SK-N-SH (cell line): Measurements from ENCODE around the gene G3BP2. TPM values are rescaled to one million over a fixed set of nuclear protein-coding genes. Genes with fewer than 3 reads are reported as not detected.

Source experiments
- CTCF ChIA-PET: fragments of 300-600, 350-600 bp; formaldehyde crosslinking; extraction: SDS; loops from one replicate; lab custom pipeline; 2021; lab: Yijun Ruan, JAX
- POLR2A ChIA-PET: fragments of 350-600 bp; sonication (Branson Sonifier 250); formaldehyde crosslinking; extraction: SDS; loops from one replicate; lab custom pipeline; 2020; ENCODE audit warnings: antibody characterized with exemption, inconsistent platforms; lab: Yijun Ruan, JAX
- DNase-seq: peaks from one replicate; pipeline ENCODE4 v3.0.0; 2012
- H2AFZ ChIP-seq: fragments of 200-600 bp; sonication (generic); 2 replicates; pipeline ENCODE4 v1.8.1; 2016; ENCODE audit warnings: antibody characterized with exemption, mild to moderate bottlenecking, low read depth
- H3F3A ChIP-seq: fragments of 200-600 bp; sonication (generic); replicated peaks from 2 replicates; pipeline ENCODE3; 2016; ENCODE audit warnings: antibody characterized with exemption, mild to moderate bottlenecking; ENCODE audit not compliant: insufficient read depth
- H3K27ac ChIP-seq, 2 experiments: fragments of 200-500 bp in 1 of 2; fragments of 200-600 bp in 1 of 2; sonication (Bioruptor generic) in 1 of 2; sonication (generic), shearing (Covaris generic) in 1 of 2; 2 replicates each; pipeline versions ENCODE4 v1.5.1 to v1.6.1; 2014 to 2016; ENCODE audit warnings: low read depth in 2 of 2, inconsistent platforms in 1 of 2, low read length in 1 of 2, mild to moderate bottlenecking in 1 of 2, mixed read lengths in 1 of 2
- H3K27me3 ChIP-seq: fragments of 200-600 bp; sonication (generic), shearing (Covaris generic); 2 replicates; pipeline ENCODE4 v1.6.1; 2016; ENCODE audit warnings: mixed run types; ENCODE audit not compliant: insufficient read depth
- H3K36me3 ChIP-seq, 2 experiments: fragments of 200-500 bp in 1 of 2; fragments of 200-600 bp in 1 of 2; sonication (Bioruptor generic) in 1 of 2; sonication (generic) in 1 of 2; replicated peaks in 1 of 2; 2 replicates each; pipeline versions ENCODE3 to v1.5.1; 2014 to 2016; ENCODE audit warnings: low read length in 1 of 2, mild to moderate bottlenecking in 1 of 2; ENCODE audit not compliant: insufficient read depth in 2 of 2, control insufficient read depth in 1 of 2
- H3K4me1 ChIP-seq, 2 experiments: fragments of 200-500 bp in 1 of 2; fragments of 200-600 bp in 1 of 2; sonication (Bioruptor generic) in 1 of 2; sonication (generic), shearing (Covaris generic) in 1 of 2; 2 replicates each; pipeline versions ENCODE4 v1.5.1 to v1.6.1; 2014 to 2016; ENCODE audit warnings: low read depth in 1 of 2, low read length in 1 of 2, mixed run types in 1 of 2; ENCODE audit not compliant: insufficient read depth in 2 of 2, control insufficient read depth in 1 of 2
- H3K4me2 ChIP-seq: fragments of 200-600 bp; sonication (generic), shearing (Covaris generic); 2 replicates; pipeline ENCODE4 v1.6.1; 2017; ENCODE audit warnings: mixed run types
- H3K4me3 ChIP-seq, 2 experiments: fragments of 200-500 bp in 1 of 2; fragments of 200-600 bp in 1 of 2; sonication (Bioruptor generic) in 1 of 2; sonication (generic), shearing (Covaris generic) in 1 of 2; 2 replicates each; pipeline versions ENCODE4 v1.5.1 to v1.8.1; 2014 to 2016; ENCODE audit warnings: low read depth in 2 of 2, inconsistent platforms in 1 of 2, low read length in 1 of 2, mild to moderate bottlenecking in 1 of 2, mixed read lengths in 1 of 2, moderate library complexity in 1 of 2
- H3K79me2 ChIP-seq: fragments of 200-600 bp; sonication (generic); 2 replicates; pipeline ENCODE4 v1.8.1; 2017; ENCODE audit warnings: mild to moderate bottlenecking; ENCODE audit not compliant: insufficient read depth
- H3K9ac ChIP-seq: fragments of 200-600 bp; sonication (generic); 2 replicates; pipeline ENCODE4 v1.6.1; 2017; ENCODE audit warnings: mixed run types
- H3K9me2 ChIP-seq: fragments of 200-600 bp; sonication (generic); 2 replicates; pipeline ENCODE4 v1.6.1; 2017; ENCODE audit warnings: mixed run types
- H3K9me3 ChIP-seq: fragments of 200-600 bp; sonication (generic); 2 replicates; pipeline ENCODE4 v1.6.1; 2017; ENCODE audit warnings: mixed run types, mild to moderate bottlenecking, moderate library complexity
- H4K20me1 ChIP-seq: fragments of 200-600 bp; sonication (generic); 2 replicates; pipeline ENCODE4 v1.6.1; 2017; ENCODE audit warnings: mild to moderate bottlenecking, mixed run types; ENCODE audit not compliant: insufficient read depth
- ELF1 ChIP-seq: IDR thresholded peaks from 2 replicates; pipeline ENCODE4 v1.4.0; 2012
- EZH2phosphoT487 ChIP-seq: fragments of 200-600 bp; sonication (generic); IDR thresholded peaks from 2 replicates; pipeline ENCODE4 v1.6.1; 2017; ENCODE audit warnings: low read depth, mixed run types, mild to moderate bottlenecking, antibody characterized with exemption, moderate library complexity, borderline replicate concordance
- GATA2 ChIP-seq: sonication (generic); formaldehyde crosslinking; IDR thresholded peaks from 2 replicates; pipeline ENCODE4 v1.5.0; 2020; ENCODE audit warnings: mild to moderate bottlenecking, missing genetic modification reagents
- MEF2A ChIP-seq: IDR thresholded peaks from 2 replicates; pipeline ENCODE4 v1.4.0; 2012; ENCODE audit warnings: low read depth, borderline replicate concordance
- POLR2AphosphoS5 ChIP-seq: IDR thresholded peaks from 2 replicates; pipeline ENCODE4 v1.6.1; 2012; ENCODE audit warnings: low read depth, low read length
- RXRA ChIP-seq: IDR thresholded peaks from 2 replicates; pipeline ENCODE4 v1.4.0; 2012; ENCODE audit warnings: low read depth, mild to moderate bottlenecking, borderline replicate concordance
- WGBS: methylation state at CpG from one replicate; pipeline ENCODE4 v1.1.6; 2017; ENCODE audit warnings: low lambda C conversion rate; 5-methylcytosine and 5-hydroxymethylcytosine counted together
- polyA plus RNA-seq, 3 experiments: library from polyadenylated mRNA; depleted of rRNA; stranded (reverse); fragments of >200 nt; gene quantifications; 2 replicates each; pipeline ENCODE4 v1.2.3, GENCODE V29; 2012
- TF ChIP-seq, protein P1 (sequence below): IDR thresholded peaks from 2 replicates; pipeline ENCODE4; 2012
- TF ChIP-seq, protein P2 (sequence below): fragments of 150-350 bp; IDR thresholded peaks from 2 replicates; pipeline ENCODE4 v1.6.1; 2016; ENCODE audit warnings: mild to moderate bottlenecking, low read depth, low read length
- TF ChIP-seq, protein P3 (sequence below): fragments of 200-600 bp; sonication (generic); IDR thresholded peaks from 2 replicates; pipeline ENCODE4 v1.6.1; 2017; ENCODE audit warnings: antibody characterized with exemption, mild to moderate bottlenecking, moderate library complexity
- TF ChIP-seq, protein P4 (sequence below): fragments of 150-350 bp; IDR thresholded peaks from 2 replicates; pipeline ENCODE4 v1.6.1; 2017; ENCODE audit warnings: antibody characterized with exemption, low read length, low read depth, borderline replicate concordance
- TF ChIP-seq, protein P5 (sequence below): IDR thresholded peaks from 2 replicates; pipeline ENCODE4 v1.6.1; 2012; ENCODE audit warnings: mild to moderate bottlenecking, low read depth, low read length, moderate library complexity

Gene G3BP2
- polyA plus RNA-seq, 1 of the 3 experiments (the other 2 are of a cell fraction), result 35.9 TPM

DNA sequence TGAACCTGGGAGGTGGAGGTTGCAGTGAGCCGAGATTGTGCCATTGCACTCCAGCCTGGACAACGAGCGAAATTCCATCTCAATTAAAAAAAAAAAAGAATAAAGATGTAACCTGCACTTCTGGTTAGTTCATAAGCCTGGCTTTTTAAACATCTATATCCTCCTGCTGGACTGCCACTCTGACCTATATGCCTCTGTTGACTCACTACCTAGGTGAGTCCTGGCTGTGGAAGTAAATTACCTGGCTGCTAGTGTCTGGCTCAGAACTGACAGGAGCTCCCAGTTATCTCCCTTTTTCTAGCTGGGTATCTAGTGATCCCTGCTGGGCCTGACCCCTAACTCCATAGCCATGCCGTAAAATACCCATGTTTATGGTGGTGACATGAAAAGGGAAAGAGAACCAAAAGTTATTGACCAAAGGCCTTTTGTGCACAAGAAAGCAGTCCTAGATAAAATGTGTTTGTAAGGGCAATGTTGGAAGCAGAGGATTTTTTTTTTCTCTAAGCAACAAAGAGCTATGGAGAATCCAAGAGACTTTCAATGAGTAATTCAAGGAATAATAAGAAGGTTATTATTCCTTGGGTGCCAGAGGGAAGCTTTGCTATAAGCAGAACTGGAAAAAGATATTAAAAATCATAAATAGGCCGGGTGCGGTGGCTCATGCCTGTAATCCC, 10.4 kb upstream of the G3BP2 start:
- Histone ChIP-seq H3K9me2 (no peaks in the 10 kb centered on the region), H3K9me3 (no peaks in the 10 kb centered on the region), H3K9ac (no peak overlapping the region), H3K4me3 (no peak overlapping the region), H2AFZ (no peak overlapping the region), H3K79me2 (no peaks in the 10 kb centered on the region), H4K20me1 (no peaks in the 10 kb centered on the region)
- POLR2A ChIA-PET, result no interaction called here
- DNase-seq, result no peak
- TF ChIP-seq, protein P1, sequence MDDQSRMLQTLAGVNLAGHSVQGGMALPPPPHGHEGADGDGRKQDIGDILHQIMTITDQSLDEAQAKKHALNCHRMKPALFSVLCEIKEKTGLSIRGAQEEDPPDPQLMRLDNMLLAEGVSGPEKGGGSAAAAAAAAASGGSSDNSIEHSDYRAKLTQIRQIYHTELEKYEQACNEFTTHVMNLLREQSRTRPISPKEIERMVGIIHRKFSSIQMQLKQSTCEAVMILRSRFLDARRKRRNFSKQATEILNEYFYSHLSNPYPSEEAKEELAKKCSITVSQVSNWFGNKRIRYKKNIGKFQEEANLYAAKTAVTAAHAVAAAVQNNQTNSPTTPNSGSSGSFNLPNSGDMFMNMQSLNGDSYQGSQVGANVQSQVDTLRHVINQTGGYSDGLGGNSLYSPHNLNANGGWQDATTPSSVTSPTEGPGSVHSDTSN, result no peak
- TF ChIP-seq, protein P2, sequence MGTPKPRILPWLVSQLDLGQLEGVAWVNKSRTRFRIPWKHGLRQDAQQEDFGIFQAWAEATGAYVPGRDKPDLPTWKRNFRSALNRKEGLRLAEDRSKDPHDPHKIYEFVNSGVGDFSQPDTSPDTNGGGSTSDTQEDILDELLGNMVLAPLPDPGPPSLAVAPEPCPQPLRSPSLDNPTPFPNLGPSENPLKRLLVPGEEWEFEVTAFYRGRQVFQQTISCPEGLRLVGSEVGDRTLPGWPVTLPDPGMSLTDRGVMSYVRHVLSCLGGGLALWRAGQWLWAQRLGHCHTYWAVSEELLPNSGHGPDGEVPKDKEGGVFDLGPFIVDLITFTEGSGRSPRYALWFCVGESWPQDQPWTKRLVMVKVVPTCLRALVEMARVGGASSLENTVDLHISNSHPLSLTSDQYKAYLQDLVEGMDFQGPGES, result no peak
- TF ChIP-seq ELF1, result no peak
- no peak for TF ChIP-seq POLR2AphosphoS5
- TF ChIP-seq, protein P3, sequence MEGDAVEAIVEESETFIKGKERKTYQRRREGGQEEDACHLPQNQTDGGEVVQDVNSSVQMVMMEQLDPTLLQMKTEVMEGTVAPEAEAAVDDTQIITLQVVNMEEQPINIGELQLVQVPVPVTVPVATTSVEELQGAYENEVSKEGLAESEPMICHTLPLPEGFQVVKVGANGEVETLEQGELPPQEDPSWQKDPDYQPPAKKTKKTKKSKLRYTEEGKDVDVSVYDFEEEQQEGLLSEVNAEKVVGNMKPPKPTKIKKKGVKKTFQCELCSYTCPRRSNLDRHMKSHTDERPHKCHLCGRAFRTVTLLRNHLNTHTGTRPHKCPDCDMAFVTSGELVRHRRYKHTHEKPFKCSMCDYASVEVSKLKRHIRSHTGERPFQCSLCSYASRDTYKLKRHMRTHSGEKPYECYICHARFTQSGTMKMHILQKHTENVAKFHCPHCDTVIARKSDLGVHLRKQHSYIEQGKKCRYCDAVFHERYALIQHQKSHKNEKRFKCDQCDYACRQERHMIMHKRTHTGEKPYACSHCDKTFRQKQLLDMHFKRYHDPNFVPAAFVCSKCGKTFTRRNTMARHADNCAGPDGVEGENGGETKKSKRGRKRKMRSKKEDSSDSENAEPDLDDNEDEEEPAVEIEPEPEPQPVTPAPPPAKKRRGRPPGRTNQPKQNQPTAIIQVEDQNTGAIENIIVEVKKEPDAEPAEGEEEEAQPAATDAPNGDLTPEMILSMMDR, result no peak
- TF ChIP-seq MEF2A, result no peak
- TF ChIP-seq, protein P4, sequence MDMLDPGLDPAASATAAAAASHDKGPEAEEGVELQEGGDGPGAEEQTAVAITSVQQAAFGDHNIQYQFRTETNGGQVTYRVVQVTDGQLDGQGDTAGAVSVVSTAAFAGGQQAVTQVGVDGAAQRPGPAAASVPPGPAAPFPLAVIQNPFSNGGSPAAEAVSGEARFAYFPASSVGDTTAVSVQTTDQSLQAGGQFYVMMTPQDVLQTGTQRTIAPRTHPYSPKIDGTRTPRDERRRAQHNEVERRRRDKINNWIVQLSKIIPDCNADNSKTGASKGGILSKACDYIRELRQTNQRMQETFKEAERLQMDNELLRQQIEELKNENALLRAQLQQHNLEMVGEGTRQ, result no peak
- TF ChIP-seq, protein P5, sequence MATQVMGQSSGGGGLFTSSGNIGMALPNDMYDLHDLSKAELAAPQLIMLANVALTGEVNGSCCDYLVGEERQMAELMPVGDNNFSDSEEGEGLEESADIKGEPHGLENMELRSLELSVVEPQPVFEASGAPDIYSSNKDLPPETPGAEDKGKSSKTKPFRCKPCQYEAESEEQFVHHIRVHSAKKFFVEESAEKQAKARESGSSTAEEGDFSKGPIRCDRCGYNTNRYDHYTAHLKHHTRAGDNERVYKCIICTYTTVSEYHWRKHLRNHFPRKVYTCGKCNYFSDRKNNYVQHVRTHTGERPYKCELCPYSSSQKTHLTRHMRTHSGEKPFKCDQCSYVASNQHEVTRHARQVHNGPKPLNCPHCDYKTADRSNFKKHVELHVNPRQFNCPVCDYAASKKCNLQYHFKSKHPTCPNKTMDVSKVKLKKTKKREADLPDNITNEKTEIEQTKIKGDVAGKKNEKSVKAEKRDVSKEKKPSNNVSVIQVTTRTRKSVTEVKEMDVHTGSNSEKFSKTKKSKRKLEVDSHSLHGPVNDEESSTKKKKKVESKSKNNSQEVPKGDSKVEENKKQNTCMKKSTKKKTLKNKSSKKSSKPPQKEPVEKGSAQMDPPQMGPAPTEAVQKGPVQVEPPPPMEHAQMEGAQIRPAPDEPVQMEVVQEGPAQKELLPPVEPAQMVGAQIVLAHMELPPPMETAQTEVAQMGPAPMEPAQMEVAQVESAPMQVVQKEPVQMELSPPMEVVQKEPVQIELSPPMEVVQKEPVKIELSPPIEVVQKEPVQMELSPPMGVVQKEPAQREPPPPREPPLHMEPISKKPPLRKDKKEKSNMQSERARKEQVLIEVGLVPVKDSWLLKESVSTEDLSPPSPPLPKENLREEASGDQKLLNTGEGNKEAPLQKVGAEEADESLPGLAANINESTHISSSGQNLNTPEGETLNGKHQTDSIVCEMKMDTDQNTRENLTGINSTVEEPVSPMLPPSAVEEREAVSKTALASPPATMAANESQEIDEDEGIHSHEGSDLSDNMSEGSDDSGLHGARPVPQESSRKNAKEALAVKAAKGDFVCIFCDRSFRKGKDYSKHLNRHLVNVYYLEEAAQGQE, result no peak
- no peak for TF ChIP-seq EZH2phosphoT487
- TF ChIP-seq GATA2 (CRISPR knock-in tag), result no peak
- no peak for TF ChIP-seq RXRA
- TF ChIP-seq, all 33 proteins: peak for 0
- peaks cover 6% of the 10 kb centered on the region for H3F3A ChIP-seq
- no peaks in the 10 kb centered on the region for H3K36me3 ChIP-seq
- H3K4me1 ChIP-seq, result peaks cover 0 to 3% of the 10 kb centered on the region in 2 experiments; a peak in 1 of 4 replicates
- WGBS, result 92% methylated on average over 6 of the region's 6 CpGs
- no peaks in the 10 kb centered on the region for H3K27me3 ChIP-seq
- H3K4me2 ChIP-seq, result no peak overlapping the region
- H3K27ac ChIP-seq, result no peak overlapping the region
- CTCF ChIA-PET, result interaction anchor here (1.7 kb wide), 1 partner anchor 19 kb away, joined by 3 read pairs; no protein-coding TSS in a partner anchor
